ENCODE measurements around the gene BCDIN3D. TPM values are rescaled to one million over a fixed set of nuclear protein-coding genes. Genes with fewer than 3 reads are reported as not detected.
A peak's percentile ranks its signal among the peaks of the same experiment; 100 is the strongest.
"Not testable (repeated sequence)": the region's sequence is repeated elsewhere in the genome, so short reads cannot be mapped to it uniquely, and the experiment has no call there.

Gene BCDIN3D
- total and polyA plus RNA-seq, 9 donors = 2.8 to 5.9 (median 4.7) TPM

- H3K36me3 ChIP-seq = no peaks in the 10 kb centered on the region
- no peaks in the 10 kb centered on the region for H3K27me3 ChIP-seq
- TF ChIP-seq POLR2A (IDR thresholded peaks at IDR 0.05) (no peak), EP300 (IDR thresholded peaks at IDR 0.05) (no peak), CTCF (IDR thresholded peaks at IDR 0.05) (no peak)
- intact Hi-C loops (cut with DNase I) = no loop called here
- WGBS, 3 donors = 89 to 91% (median 89%) methylated on average over 8 of the region's 8 CpGs
- H3K9me3 ChIP-seq = no peaks in the 10 kb centered on the region
- H3K4me1 ChIP-seq (ENCODE audit: insufficient read depth) = no peaks in the 10 kb centered on the region
- H3K4me3 ChIP-seq = no peak overlapping the region
- peak in 2 of 5 donors; percentile 3 to 13 for DNase-seq
- no peak overlapping the region for H3K27ac ChIP-seq
Observed at GRCh38 chr12:49882248-49882850, 39.4 kb upstream of the BCDIN3D start.

GRCh38 chr12:49881415-49882247 is 38.7 kb upstream of the BCDIN3D start:
- no peak overlapping the region for H3K4me3 ChIP-seq
- no peaks in the 10 kb centered on the region for H3K4me1 ChIP-seq (ENCODE audit: insufficient read depth)
- H3K9me3 ChIP-seq = no peaks in the 10 kb centered on the region
- H3K27ac ChIP-seq = no peak overlapping the region
- H3K27me3 ChIP-seq = no peaks in the 10 kb centered on the region
- TF ChIP-seq POLR2A (IDR thresholded peaks at IDR 0.05) = no peak
- no peak for TF ChIP-seq EP300 (IDR thresholded peaks at IDR 0.05)
- no peak for TF ChIP-seq CTCF (IDR thresholded peaks at IDR 0.05)
- H3K36me3 ChIP-seq = no peaks in the 10 kb centered on the region
- intact Hi-C loops (cut with DNase I) = no loop called here
- 92 to 93% (median 92%) methylated on average over 16 of the region's 16 CpGs for WGBS, 3 donors
- DNase-seq = peak in 2 of 5 donors; percentile 10 to 17

GRCh38 chr12:49880756-49881414 is 38.0 kb upstream of the BCDIN3D start:
- no peak for TF ChIP-seq CTCF (IDR thresholded peaks at IDR 0.05)
- no peak for TF ChIP-seq EP300 (IDR thresholded peaks at IDR 0.05)
- TF ChIP-seq POLR2A (IDR thresholded peaks at IDR 0.05) = no peak
- H3K9me3 ChIP-seq = no peaks in the 10 kb centered on the region
- no peak overlapping the region for H3K4me3 ChIP-seq
- H3K27me3 ChIP-seq = no peaks in the 10 kb centered on the region
- no peak overlapping the region for H3K27ac ChIP-seq
- 55 to 77% (median 61%) methylated on average over 5 of the region's 5 CpGs for WGBS, 3 donors
- H3K36me3 ChIP-seq = no peaks in the 10 kb centered on the region
- peak in 2 of 5 donors; percentile 3 to 11 for DNase-seq
- no peaks in the 10 kb centered on the region for H3K4me1 ChIP-seq (ENCODE audit: insufficient read depth)
- intact Hi-C loops (cut with DNase I) = no loop called here

- H3K27ac ChIP-seq; H3K4me3 ChIP-seq; H3K36me3 ChIP-seq; H3K27me3 ChIP-seq; DNase-seq; intact Hi-C loops (cut with DNase I); H3K4me1 ChIP-seq (ENCODE audit: insufficient read depth); H3K9me3 ChIP-seq: not testable (repeated sequence)
- WGBS, 3 donors = 67 to 90% (median 88%) methylated on average over 2 of the region's 2 CpGs
Observed at GRCh38 chr12:49879065-49879464, 36.2 kb upstream of the BCDIN3D start.
